Endothelial cell (in vitro differentiated cells): ENCODE measurements around the gene UNC5CL. TPM values are rescaled to one million over a fixed set of nuclear protein-coding genes. Genes with fewer than 3 reads are reported as not detected.
A peak's percentile ranks its signal among the peaks of the same experiment; 100 is the strongest.

ENCODE experiments used
- DNase-seq: peaks from one replicate; pipeline ENCODE4 v3.0.0; 2021; ENCODE audit warnings: low spot score
- H3K27ac Mint-ChIP-seq: one replicate; pipeline ENCODE4 v1.8.0; 2021; ENCODE audit warnings: mixed read lengths, inconsistent platforms; ENCODE audit not compliant: unreplicated experiment
- H3K27me3 Mint-ChIP-seq: one replicate; pipeline ENCODE4 v1.8.0; 2021; ENCODE audit warnings: mild to moderate bottlenecking, moderate library complexity, mixed read lengths, inconsistent platforms; ENCODE audit not compliant: unreplicated experiment
- H3K36me3 Mint-ChIP-seq: one replicate; pipeline ENCODE4 v1.8.0; 2021; ENCODE audit warnings: mild to moderate bottlenecking, low read depth, mixed read lengths, inconsistent platforms; ENCODE audit not compliant: unreplicated experiment
- H3K4me1 Mint-ChIP-seq: one replicate; pipeline ENCODE4 v1.8.0; 2021; ENCODE audit warnings: mild to moderate bottlenecking, mixed read lengths, inconsistent platforms; ENCODE audit not compliant: unreplicated experiment
- H3K4me3 Mint-ChIP-seq: one replicate; pipeline ENCODE4 v1.8.0; 2021; ENCODE audit warnings: mild to moderate bottlenecking, mixed read lengths, inconsistent platforms; ENCODE audit not compliant: unreplicated experiment
- H3K9me3 Mint-ChIP-seq: one replicate; pipeline ENCODE4 v1.8.0; 2021; ENCODE audit warnings: mixed read lengths, inconsistent platforms; ENCODE audit not compliant: unreplicated experiment
- CTCF ChIP-seq: fragments of 200-600 bp; sonication (generic); IDR thresholded peaks from one replicate; pipeline ENCODE4 v1.5.0; 2021; ENCODE audit warnings: antibody characterized with exemption; ENCODE audit not compliant: unreplicated experiment
- total RNA-seq: library from RNA; stranded (reverse); fragmentation: NEBNext Ultra II Directional; extraction: Animal tissue kit (Norgen Biotek cat#: 25700); gene quantifications from one replicate; pipeline ENCODE4 v1.2.1, GENCODE V29; 2021; ENCODE audit not compliant: unreplicated experiment

UNC5CL gene
- total RNA-seq, 1 donor from 2014 or later = 0.59 TPM

- Mint-ChIP-seq H3K9me3 (no peaks in the 10 kb centered on the region), H3K27me3 (peaks cover 14% of the 10 kb centered on the region), H3K36me3 (peaks cover 7% of the 10 kb centered on the region), H3K4me1 (peaks cover 31% of the 10 kb centered on the region), H3K27ac (peak within 1 kb of the TSS; percentile 93), H3K4me3 (peak within 1 kb of the TSS; percentile 93)
- DNase-seq = peak; percentile 99
- no peak for TF ChIP-seq CTCF
Measured at GRCh38 chr6:41071923-41072835, 33.2 kb upstream of the UNC5CL start, which contains the start of gene OARD1. TSS of gene OARD1 (minus strand) at chr6:41072356. CDS start at chr6:41071634, 722 bp downstream.

- peak; percentile 71 for DNase-seq
- Mint-ChIP-seq H3K27me3 (peaks cover 14% of the 10 kb centered on the region), H3K36me3 (peaks cover 7% of the 10 kb centered on the region), H3K4me3 (peak overlapping the region; percentile 93), H3K9me3 (no peaks in the 10 kb centered on the region), H3K4me1 (peaks cover 30% of the 10 kb centered on the region), H3K27ac (peak overlapping the region; percentile 93)
- TF ChIP-seq CTCF = no peak
Measured at GRCh38 chr6:41071501-41071922, 32.5 kb upstream of the UNC5CL start.

- DNase-seq = peak; percentile 64
- H3K4me1 Mint-ChIP-seq = peaks cover 8% of the 10 kb centered on the region
- H3K4me3 Mint-ChIP-seq = no peak overlapping the region
- peaks cover 2% of the 10 kb centered on the region for H3K27me3 Mint-ChIP-seq
- peak; percentile 92 for TF ChIP-seq CTCF
- H3K9me3 Mint-ChIP-seq = no peaks in the 10 kb centered on the region
- H3K27ac Mint-ChIP-seq = no peak overlapping the region
- H3K36me3 Mint-ChIP-seq = no peaks in the 10 kb centered on the region
Measured at GRCh38 chr6:41066867-41067304, 27.9 kb upstream of the UNC5CL start.

GRCh38 chr6:41065550-41066026, 26.6 kb upstream of the UNC5CL start:
- Mint-ChIP-seq H3K36me3 (no peaks in the 10 kb centered on the region), H3K9me3 (no peaks in the 10 kb centered on the region), H3K27ac (no peak overlapping the region), H3K4me1 (peaks cover 2% of the 10 kb centered on the region), H3K4me3 (no peak overlapping the region), H3K27me3 (no peaks in the 10 kb centered on the region)
- no peak for TF ChIP-seq CTCF
- DNase-seq = no peak

GRCh38 chr6:41064841-41065240, 25.8 kb upstream of the UNC5CL start:
- H3K9me3 Mint-ChIP-seq = no peaks in the 10 kb centered on the region
- TF ChIP-seq CTCF = no peak
- no peaks in the 10 kb centered on the region for H3K27me3 Mint-ChIP-seq
- no peak for DNase-seq
- no peaks in the 10 kb centered on the region for H3K4me1 Mint-ChIP-seq
- H3K36me3 Mint-ChIP-seq = no peaks in the 10 kb centered on the region
- no peak overlapping the region for H3K4me3 Mint-ChIP-seq
- H3K27ac Mint-ChIP-seq = no peak overlapping the region
